ENCODE data around the gene GPR119.
"Not testable (repeated sequence)": the region's sequence is repeated elsewhere in the genome, so short reads cannot be mapped to it uniquely, and the experiment has no call there.

GPR119 gene

DNA sequence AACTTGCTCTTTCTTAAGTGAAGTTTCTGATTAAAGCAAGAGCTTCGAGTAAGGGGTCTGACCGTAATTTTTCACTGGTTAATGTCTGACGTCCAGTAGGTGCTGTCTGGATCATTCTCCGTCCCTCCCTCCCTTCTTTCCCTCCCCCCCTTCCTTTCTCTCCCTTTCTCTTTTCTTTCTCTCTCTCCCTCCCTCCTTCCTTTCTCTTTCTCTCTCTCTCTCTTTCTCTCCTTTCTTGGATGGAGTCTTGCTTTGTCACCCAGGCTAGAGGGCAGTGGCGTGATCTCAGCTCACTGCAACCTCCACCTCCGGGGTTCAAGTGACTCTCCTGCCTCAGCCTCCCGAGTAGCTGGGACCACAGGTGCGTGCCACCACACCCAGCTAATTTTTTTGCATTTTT is 46.6 kb downstream of the GPR119 start:
- DNase-seq = not testable (repeated sequence)

DNA sequence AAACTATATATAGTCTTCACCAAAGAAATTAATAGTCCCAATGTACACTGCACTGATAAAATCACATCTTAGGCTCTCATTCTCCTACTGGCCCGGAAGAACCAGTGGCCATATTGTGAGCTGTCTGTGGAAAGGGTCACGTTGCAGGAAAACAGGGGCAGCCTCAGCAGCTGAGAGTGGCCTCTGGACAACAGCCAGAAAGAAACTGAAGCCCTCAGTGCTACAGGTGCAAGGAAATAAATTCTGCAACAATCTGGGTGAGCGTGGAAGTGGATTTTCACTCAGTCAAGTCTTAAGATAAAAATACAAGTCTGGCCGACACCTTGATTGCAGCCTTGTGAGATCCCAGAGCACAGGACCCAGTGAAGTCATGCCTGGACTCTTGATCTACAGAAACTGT is 48.9 kb downstream of the GPR119 start:
- DNase-seq = no peak
